Jurkat, Clone E6-1 (cell line): ENCODE results near the gene RABGEF1.
"Not testable (repeated sequence)": the region's sequence is repeated elsewhere in the genome, so short reads cannot be mapped to it uniquely, and the experiment has no call there.

Experiments
- DNase-seq: peaks from one replicate; pipeline ENCODE4 v3.0.0-alpha.2; 2011; ENCODE audit warnings: low read depth, low spot score
- H3K4me3 ChIP-seq: 2 replicates; pipeline ENCODE4 v1.5.1; 2011; ENCODE audit warnings: mild to moderate bottlenecking, low read length, control low read depth, moderate library complexity

The RABGEF1 gene

GRCh38 chr7:66731986-66732385, 8.5 kb upstream of the RABGEF1 start:
- H3K4me3 ChIP-seq = no peak overlapping the region
- no peak for DNase-seq

GRCh38 chr7:66732439-66732838, 8.1 kb upstream of the RABGEF1 start:
- H3K4me3 ChIP-seq = no peak overlapping the region
- DNase-seq = no peak

- no peak overlapping the region for H3K4me3 ChIP-seq
These were observed 6.5 kb upstream of the RABGEF1 start for GRCh38 chr7:66734006-66734405.

GRCh38 chr7:66735154-66735553, 5.4 kb upstream of the RABGEF1 start:
- DNase-seq = no peak
- no peak overlapping the region for H3K4me3 ChIP-seq

More at GRCh38 chr7:66734006-66734405, 6.5 kb upstream of the RABGEF1 start:
- DNase-seq = no peak

- no peak for DNase-seq
- H3K4me3 ChIP-seq = no peak overlapping the region
These were observed 4.7 kb upstream of the RABGEF1 start for GRCh38 chr7:66735850-66736249.

- no peak for DNase-seq
- no peak overlapping the region for H3K4me3 ChIP-seq
These were observed 3.6 kb upstream of the RABGEF1 start for GRCh38 chr7:66736892-66737291.

- DNase-seq = no peak
- no peak overlapping the region for H3K4me3 ChIP-seq
These were observed 2.9 kb upstream of the RABGEF1 start for GRCh38 chr7:66737667-66738066.

- H3K4me3 ChIP-seq = peak overlapping the region; percentile 85
- DNase-seq = no peak
These were observed 1.1 kb upstream of the RABGEF1 start for GRCh38 chr7:66739477-66739876.

- H3K4me3 ChIP-seq = peak overlapping the region; percentile 85
- DNase-seq = no peak
These were observed 606 bp upstream of the RABGEF1 start for GRCh38 chr7:66739953-66740301.

- DNase-seq = not testable (repeated sequence)
- peak overlapping the region; percentile 85 for H3K4me3 ChIP-seq
These were observed 612 bp downstream of the RABGEF1 start for GRCh38 chr7:66740980-66741709.

- H3K4me3 ChIP-seq = peak overlapping the region; percentile 85
- no peak for DNase-seq
These were observed 1.1 kb downstream of the RABGEF1 start for GRCh38 chr7:66741710-66742049.

GRCh38 chr7:66742298-66742697, 1.8 kb downstream of the RABGEF1 start:
- not testable (repeated sequence) for DNase-seq, H3K4me3 ChIP-seq

GRCh38 chr7:66743920-66744319, 3.4 kb downstream of the RABGEF1 start:
- DNase-seq = no peak
- no peak overlapping the region for H3K4me3 ChIP-seq

- no peak for DNase-seq
- no peak overlapping the region for H3K4me3 ChIP-seq
These were observed 6.9 kb downstream of the RABGEF1 start for GRCh38 chr7:66747385-66747784.

- DNase-seq = no peak
- H3K4me3 ChIP-seq = no peak overlapping the region
These were observed 7.5 kb downstream of the RABGEF1 start for GRCh38 chr7:66747881-66748511.

GRCh38 chr7:66748791-66749190, 8.3 kb downstream of the RABGEF1 start:
- no peak overlapping the region for H3K4me3 ChIP-seq
- no peak for DNase-seq

GRCh38 chr7:66751945-66752344, 11.4 kb downstream of the RABGEF1 start:
- DNase-seq = no peak
- no peak overlapping the region for H3K4me3 ChIP-seq

GRCh38 chr7:66754541-66754940, 14.0 kb downstream of the RABGEF1 start:
- H3K4me3 ChIP-seq = no peak overlapping the region
- DNase-seq = no peak

GRCh38 chr7:66755059-66755458, 14.5 kb downstream of the RABGEF1 start:
- not testable (repeated sequence) for H3K4me3 ChIP-seq

GRCh38 chr7:66756227-66756626, 15.7 kb downstream of the RABGEF1 start:
- not testable (repeated sequence) for DNase-seq, H3K4me3 ChIP-seq

More at GRCh38 chr7:66755059-66755458, 14.5 kb downstream of the RABGEF1 start:
- not testable (repeated sequence) for DNase-seq

GRCh38 chr7:66756889-66757288, 16.4 kb downstream of the RABGEF1 start:
- DNase-seq = no peak
- no peak overlapping the region for H3K4me3 ChIP-seq
